HG03558 (cell line): ENCODE data around the gene CAMP.
"Not testable (repeated sequence)": the region's sequence is repeated elsewhere in the genome, so short reads cannot be mapped to it uniquely, and the experiment has no call there.

ENCODE experiments used
- ATAC-seq: cut with Tn5 transposase; IDR thresholded peaks from one replicate; pipeline ENCODE4 v1.9.1; 2021; ENCODE audit warnings: moderate number of reproducible peaks; ENCODE audit not compliant: unreplicated experiment; ENCODE audit errors: extremely low read depth

The CAMP gene, protein sequence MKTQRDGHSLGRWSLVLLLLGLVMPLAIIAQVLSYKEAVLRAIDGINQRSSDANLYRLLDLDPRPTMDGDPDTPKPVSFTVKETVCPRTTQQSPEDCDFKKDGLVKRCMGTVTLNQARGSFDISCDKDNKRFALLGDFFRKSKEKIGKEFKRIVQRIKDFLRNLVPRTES

GRCh38 chr3:48222616-48223513, at the start of gene CAMP:
TSS of gene CAMP (plus strand) at chr3:48223495. CDS start at chr3:48223512, 17 bp downstream.
- peak; percentile 51 for ATAC-seq

- ATAC-seq: no peak
These were observed 45.2 kb upstream of the CAMP start for GRCh38 chr3:48178072-48178471.

GRCh38 chr3:48180021-48180420, 43.3 kb upstream of the CAMP start:
- ATAC-seq: no peak

GRCh38 chr3:48180531-48181253, 42.6 kb upstream of the CAMP start:
- ATAC-seq: no peak

DNA sequence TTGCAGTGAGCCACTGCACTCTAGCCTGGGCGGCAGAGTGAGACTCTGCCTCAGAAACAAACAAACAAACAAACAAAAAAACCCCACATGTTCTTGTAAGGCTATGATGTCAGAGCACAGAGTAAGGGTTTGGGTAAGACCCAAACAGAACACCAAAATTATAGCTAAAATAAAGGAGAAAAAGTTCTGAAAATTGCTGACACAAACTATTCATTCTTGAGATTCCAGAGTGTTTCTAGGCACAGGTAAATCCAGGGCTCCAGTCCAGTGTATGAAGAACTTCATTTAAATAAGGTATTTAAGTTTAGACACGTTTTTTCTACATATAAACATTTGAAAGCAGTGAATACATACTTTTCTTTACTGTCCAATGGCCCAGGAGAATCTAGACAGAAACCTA, 39.0 kb upstream of the CAMP start:
- no peak for ATAC-seq

DNA sequence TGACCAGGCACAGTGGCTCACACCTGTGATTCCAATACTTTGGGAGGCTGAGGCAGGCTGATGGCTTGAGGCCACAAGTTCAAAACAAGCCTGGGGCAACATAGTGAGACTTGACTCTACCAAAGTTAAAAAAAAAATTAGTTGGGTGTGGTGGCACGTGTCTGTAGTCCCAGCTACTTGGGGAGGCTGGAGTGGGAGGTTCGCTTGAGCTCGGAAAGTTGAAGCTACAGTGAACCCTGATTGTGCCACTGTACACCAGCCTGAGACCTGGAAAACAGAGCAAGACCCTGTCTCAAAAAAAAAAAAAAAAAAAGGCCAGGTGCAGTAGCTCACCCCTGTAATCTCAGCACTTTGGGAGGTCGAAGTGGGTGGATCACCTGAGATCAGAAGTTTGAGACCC, 38.2 kb upstream of the CAMP start:
- no peak for ATAC-seq

DNA sequence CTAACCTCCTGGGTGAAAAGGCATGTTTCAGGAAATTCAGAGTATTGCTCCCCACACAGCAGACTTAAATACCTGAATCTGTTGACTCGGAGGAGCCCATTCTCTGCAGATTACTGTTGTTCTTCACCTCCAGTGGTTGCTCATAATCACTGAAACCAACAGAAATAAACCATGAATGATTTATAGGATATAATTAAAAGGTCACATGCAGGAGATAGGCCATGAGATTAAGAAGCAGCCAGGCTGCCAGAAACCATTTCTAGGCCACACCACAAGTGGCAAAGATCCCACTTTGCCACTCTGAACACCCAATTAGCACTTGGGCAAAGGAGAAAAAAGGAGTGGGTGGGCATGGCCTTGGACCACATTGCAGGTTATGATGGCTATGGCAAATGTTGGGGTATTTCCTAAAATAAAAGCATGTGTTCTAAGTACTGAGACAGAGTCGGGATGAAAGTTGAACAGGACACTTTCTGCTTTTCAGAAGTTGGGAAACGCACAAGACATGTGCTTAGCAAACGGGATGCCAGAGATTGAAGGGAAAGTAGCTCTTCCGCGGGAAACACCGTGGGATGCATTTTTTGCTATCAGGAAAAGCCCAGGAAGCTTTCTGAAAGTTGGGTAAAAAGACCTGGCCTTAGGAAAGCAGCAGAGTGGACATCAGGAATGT, 36.5 kb upstream of the CAMP start:
- ATAC-seq: no peak

GRCh38 chr3:48187301-48187578, 36.1 kb upstream of the CAMP start:
- ATAC-seq: no peak

GRCh38 chr3:48187579-48188265, 35.6 kb upstream of the CAMP start:
- ATAC-seq: peak; percentile 11

DNA sequence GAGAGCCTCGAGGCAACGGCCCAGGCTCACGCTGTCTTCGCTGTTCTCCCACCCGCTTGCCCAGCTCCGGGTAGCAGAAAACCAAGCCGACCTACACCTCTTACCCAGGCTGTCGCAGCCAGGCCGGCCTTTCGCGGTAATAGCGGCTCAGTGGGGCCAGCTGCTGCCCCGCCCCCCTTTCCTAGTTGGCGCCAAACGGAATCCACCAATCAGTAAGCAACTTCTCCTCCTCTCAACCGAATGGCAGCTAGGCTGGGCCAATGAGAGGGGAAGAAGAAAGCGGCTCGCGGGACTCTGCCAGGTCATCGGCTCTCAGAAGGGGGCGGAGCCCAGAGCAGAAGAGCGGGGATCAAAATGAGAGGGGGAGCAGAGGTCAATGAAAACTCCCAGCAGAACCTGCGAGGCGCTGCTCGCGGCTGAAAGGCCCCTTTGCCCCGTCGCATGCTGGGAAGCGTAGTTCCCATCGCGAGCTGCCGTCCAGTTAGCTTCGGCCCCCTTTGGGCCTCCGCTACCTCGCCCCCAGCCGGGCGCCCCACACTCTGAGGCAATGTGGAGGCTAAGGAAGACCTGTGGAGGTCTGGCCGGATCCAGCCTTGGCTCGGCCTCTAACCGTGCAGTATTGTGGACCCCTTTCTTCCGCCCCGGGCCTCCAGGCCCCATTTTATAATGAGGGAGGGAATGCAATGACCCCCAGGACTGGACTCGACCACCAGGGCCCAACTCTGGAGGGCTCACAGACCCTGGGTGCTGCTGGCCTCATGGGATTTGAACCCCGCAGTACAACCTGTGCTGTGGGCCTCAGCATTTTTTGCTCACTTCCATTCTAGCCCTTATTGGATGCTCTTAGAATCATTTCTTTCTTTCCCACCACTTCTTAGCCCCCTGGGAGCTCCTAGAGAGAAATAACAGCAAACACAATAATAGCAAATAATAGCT, 34.8 kb upstream of the CAMP start, which contains the start of gene CDC25A:
Gene CDC25A (minus strand): TSS at position 152 of the 936 bp plus-strand sequence. CDS start 470 bp downstream, outside the sequence.
- ATAC-seq: peak; percentile 66

GRCh38 chr3:48189321-48189720, 34.0 kb upstream of the CAMP start:
- no peak for ATAC-seq

- no peak for ATAC-seq
These were observed 32.4 kb upstream of the CAMP start for GRCh38 chr3:48190911-48191310.

DNA sequence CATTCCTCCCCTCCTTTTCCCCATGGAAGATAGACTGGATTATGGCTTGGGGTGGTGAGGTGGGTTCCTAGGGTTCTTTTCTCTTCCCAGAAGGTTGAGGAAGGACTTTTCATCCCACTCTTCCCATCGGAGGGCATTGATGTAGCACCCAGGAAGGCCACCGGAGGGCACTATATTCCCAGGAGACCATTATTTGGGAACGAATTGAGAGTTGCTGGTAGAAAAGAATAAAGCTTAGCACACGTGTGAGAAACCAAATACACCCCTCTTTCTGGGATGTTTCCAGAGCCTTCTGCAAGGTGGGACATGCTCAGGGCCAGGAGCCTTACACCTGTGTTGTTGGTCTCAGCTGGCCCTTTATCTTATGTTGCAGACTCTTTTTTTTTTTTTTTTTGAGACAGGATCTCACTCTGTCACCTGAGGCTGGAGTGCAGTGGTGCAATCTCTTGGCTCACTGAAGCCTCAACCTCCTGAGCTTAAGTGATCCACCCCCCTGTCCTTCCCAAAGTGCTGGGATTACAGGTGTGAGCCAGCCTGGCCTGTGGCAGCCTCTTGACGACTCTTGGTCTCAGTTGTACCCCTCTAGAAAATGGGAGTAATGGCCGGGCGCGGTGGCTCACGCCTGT, 28.7 kb upstream of the CAMP start:
- no peak for ATAC-seq

DNA sequence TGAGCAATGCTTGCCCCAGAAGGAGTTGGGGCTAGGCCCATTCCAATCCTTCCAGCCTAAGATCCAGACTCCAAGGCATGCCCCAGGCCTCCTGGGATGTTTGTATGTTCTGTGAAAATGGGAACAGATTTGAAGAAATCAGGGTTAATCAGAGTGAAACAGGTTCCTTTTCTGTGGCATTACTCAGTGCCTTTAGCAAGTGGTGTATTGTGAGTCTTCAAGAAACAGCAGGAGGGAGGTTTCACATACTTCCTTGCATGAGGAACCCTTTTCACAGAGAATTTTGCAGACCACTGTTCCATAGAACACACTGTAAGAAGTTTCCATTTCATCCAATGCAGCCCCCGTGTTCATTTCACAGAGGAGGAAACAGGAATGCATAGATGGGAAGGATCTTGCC, 26.7 kb upstream of the CAMP start:
- ATAC-seq: no peak

DNA sequence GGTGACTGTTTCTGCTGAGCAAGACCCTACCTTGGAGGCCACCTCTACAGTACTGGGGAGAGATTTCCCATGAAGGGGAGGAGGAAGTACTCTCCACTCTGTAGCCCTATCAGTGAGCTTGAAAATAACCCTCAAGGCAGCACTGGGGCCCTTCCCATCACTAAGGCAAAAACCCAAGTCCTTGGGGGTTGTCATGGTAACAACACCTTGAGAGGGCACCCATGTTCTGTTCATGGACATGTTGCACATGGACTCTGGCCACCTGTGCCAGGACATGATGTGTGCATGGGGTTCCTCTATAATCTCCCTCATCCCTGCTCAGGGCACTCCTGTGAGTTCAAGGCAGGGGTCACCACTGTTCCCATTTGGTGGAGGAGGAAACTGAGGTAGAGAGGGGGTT, 24.2 kb upstream of the CAMP start:
- ATAC-seq: no peak

GRCh38 chr3:48202632-48203031, 20.7 kb upstream of the CAMP start:
- no peak for ATAC-seq

DNA sequence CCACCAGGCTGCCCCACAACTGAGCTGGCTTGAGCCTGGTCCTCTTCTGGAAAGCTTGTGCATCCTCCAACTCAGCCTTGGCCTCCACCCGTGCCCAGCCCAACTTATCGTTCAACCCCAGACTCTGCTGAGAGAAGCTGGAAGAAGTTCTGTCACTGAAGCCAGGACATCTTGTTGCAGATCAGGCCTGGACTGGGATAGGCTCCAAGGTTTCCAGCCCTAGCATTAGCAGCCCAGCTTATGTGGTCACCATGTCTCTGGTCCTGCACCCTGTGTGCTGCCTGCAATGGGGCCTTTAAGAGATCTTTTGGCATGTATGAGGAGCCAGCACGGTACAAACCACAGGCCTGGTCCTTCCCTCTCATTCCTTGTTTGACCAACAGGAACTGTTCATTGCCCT, 15.2 kb upstream of the CAMP start:
- ATAC-seq: no peak

GRCh38 chr3:48209445-48209844, 13.8 kb upstream of the CAMP start:
- no peak for ATAC-seq

DNA sequence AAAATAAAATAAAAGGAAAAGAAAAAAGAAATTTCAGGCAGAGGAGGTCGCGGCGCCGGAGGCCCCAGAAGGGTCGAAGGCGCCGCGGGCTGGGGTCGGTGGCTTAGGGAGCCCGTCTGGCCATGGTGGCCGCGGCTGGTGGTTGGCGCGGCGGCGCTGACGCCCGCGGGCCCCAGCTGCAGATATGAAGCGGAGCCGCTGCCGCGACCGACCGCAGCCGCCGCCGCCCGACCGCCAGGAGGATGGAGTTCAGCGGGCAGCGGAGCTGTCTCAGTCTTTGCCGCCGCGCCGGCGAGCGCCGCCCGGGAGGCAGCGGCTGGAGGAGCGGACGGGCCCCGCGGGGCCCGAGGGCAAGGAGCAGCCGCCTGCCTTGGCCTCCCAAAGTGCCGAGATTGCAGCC, 12.8 kb upstream of the CAMP start:
- not testable (repeated sequence) for ATAC-seq
